GM23338 (cell line): ENCODE measurements around the gene FUBP1. TPM values are rescaled to one million over a fixed set of nuclear protein-coding genes. Genes with fewer than 3 reads are reported as not detected.

ENCODE experiments used
- ATAC-seq: fragments of 200-7000 bp; cut with Tn5 transposase; 3 replicates; pipeline ENCODE4 v1.9.1; 2020
- DNase-seq: peaks from one replicate; pipeline ENCODE4 v3.0.0-alpha.2; 2015; ENCODE audit warnings: low spot score
- H2AFZ ChIP-seq: fragments of 200-600 bp; sonication (generic); 2 replicates; pipeline ENCODE4 v1.8.0; 2016; ENCODE audit warnings: antibody characterized with exemption, mild to moderate bottlenecking, moderate library complexity
- H3F3A ChIP-seq: fragments of 200-600 bp; sonication (generic); replicated peaks from 2 replicates; pipeline ENCODE4 v1.8.0; 2017; ENCODE audit warnings: antibody characterized with exemption, mixed run types, low read depth
- H3K27ac ChIP-seq: fragments of 200-600 bp; sonication (generic); 2 replicates; pipeline ENCODE4 v1.6.1; 2016; ENCODE audit warnings: low read depth
- H3K27me3 ChIP-seq: fragments of 200-600 bp; sonication (generic); 2 replicates; pipeline ENCODE4 v1.8.0; 2016; ENCODE audit warnings: mild to moderate bottlenecking, mixed run types, moderate library complexity; ENCODE audit not compliant: insufficient read depth
- H3K36me3 ChIP-seq: fragments of 200-600 bp; sonication (generic); 2 replicates; pipeline ENCODE4 v1.8.0; 2016; ENCODE audit warnings: mild to moderate bottlenecking; ENCODE audit not compliant: insufficient read depth
- H3K4me1 ChIP-seq: fragments of 200-600 bp; sonication (generic); 2 replicates; pipeline ENCODE4 v1.8.0; 2016; ENCODE audit warnings: mild to moderate bottlenecking, moderate library complexity; ENCODE audit not compliant: insufficient read depth
- H3K4me2 ChIP-seq: fragments of 200-600 bp; sonication (generic); 2 replicates; pipeline ENCODE4 v1.7.1; 2017; ENCODE audit warnings: mixed run types
- H3K4me3 ChIP-seq: fragments of 200-600 bp; sonication (generic); 2 replicates; pipeline ENCODE4 v1.6.1; 2016; ENCODE audit warnings: mixed run types
- H3K79me2 ChIP-seq: fragments of 200-600 bp; sonication (generic); replicated peaks from 2 replicates; pipeline ENCODE4 v1.8.0; 2017; ENCODE audit warnings: mild to moderate bottlenecking; ENCODE audit not compliant: insufficient read depth
- H3K9me2 ChIP-seq: fragments of 200-600 bp; sonication (generic); 2 replicates; pipeline ENCODE4 v1.8.0; 2017; ENCODE audit not compliant: insufficient read depth
- H4K20me1 ChIP-seq: fragments of 200-600 bp; sonication (generic); replicated peaks from 2 replicates; pipeline ENCODE4 v1.8.0; 2017; ENCODE audit warnings: mild to moderate bottlenecking; ENCODE audit not compliant: insufficient read depth
- H3K27ac Mint-ChIP-seq: 2 replicates; pipeline ENCODE4 v1.8.0; 2020; ENCODE audit warnings: inconsistent platforms, mild to moderate bottlenecking, moderate library complexity, mixed read lengths
- H3K27me3 Mint-ChIP-seq: 3 replicates; pipeline ENCODE4 v1.8.0; 2022; ENCODE audit warnings: low read depth, mild to moderate bottlenecking, moderate library complexity, mixed read lengths, inconsistent platforms; ENCODE audit not compliant: insufficient read depth, poor library complexity
- H3K36me3 Mint-ChIP-seq: 3 replicates; pipeline ENCODE4 v1.8.0; 2021; ENCODE audit warnings: low read depth, mild to moderate bottlenecking, inconsistent platforms, moderate library complexity, mixed read lengths
- H3K4me1 Mint-ChIP-seq: 3 replicates; pipeline ENCODE4 v1.8.0; 2020; ENCODE audit warnings: mild to moderate bottlenecking, inconsistent platforms, mixed read lengths
- H3K4me3 Mint-ChIP-seq: 3 replicates; pipeline ENCODE4 v1.8.0; 2021; ENCODE audit warnings: moderate library complexity, mild to moderate bottlenecking, inconsistent platforms, mixed read lengths
- H3K9me3 Mint-ChIP-seq: 3 replicates; pipeline ENCODE4 v1.8.0; 2020; ENCODE audit warnings: moderate library complexity, mild to moderate bottlenecking, inconsistent platforms, mixed read lengths
- CTCF ChIP-seq, 2 experiments: fragments of 200-600 bp in 1 of 2; sonication (generic) in 1 of 2; conservative IDR thresholded peaks; 2 replicates each; pipeline versions ENCODE4 v1.5.1 to v1.6.1; 2016 to 2017; ENCODE audit warnings: antibody characterized with exemption in 2 of 2, low read depth in 2 of 2, mild to moderate bottlenecking in 2 of 2, moderate library complexity in 1 of 2
- EZH2 ChIP-seq: fragments of 200-600 bp; sonication (generic); IDR thresholded peaks from one replicate; pipeline ENCODE4 v1.8.0; 2017; ENCODE audit warnings: antibody characterized with exemption, mild to moderate bottlenecking, low read depth; ENCODE audit not compliant: unreplicated experiment
- NANOG ChIP-seq: IDR thresholded peaks from 2 replicates; pipeline ENCODE4 v1.6.1; 2016; ENCODE audit warnings: antibody characterized with exemption, borderline replicate concordance
- REST ChIP-seq: IDR thresholded peaks from one replicate; pipeline ENCODE4 v1.6.1; 2018; ENCODE audit warnings: antibody characterized with exemption; ENCODE audit not compliant: unreplicated experiment
- STAT1 ChIP-seq: IDR thresholded peaks from one replicate; pipeline ENCODE4 v1.6.1; 2016; ENCODE audit warnings: antibody characterized with exemption; ENCODE audit not compliant: unreplicated experiment
- ZNF114 ChIP-seq: fragments of 250-450 bp; sonication (Bioruptor Pico); IDR thresholded peaks from 2 replicates; pipeline ENCODE4 v1.5.0; 2020; ENCODE audit warnings: mild to moderate bottlenecking, moderate library complexity
- ZNF331 ChIP-seq: fragments of 250-450 bp; sonication (Bioruptor Pico); IDR thresholded peaks from 2 replicates; pipeline ENCODE4 v1.5.0; 2020; ENCODE audit warnings: low read depth, mild to moderate bottlenecking, moderate library complexity
- ZNF462 ChIP-seq: fragments of 250-450 bp; sonication (Bioruptor Pico); IDR thresholded peaks from 2 replicates; pipeline ENCODE4 v1.5.0; 2020; ENCODE audit warnings: mild to moderate bottlenecking, moderate library complexity
- polyA plus RNA-seq: library from polyadenylated mRNA; unstranded; fragments of >200 nt; fragmentation: Nextera tagmentation; extraction: Ambion mirVana; gene quantifications from 2 replicates; pipeline ENCODE4 v1.2.1, GENCODE V29; 2016
- total RNA-seq: library from RNA; depleted of rRNA; stranded (reverse); fragments of >200 nt; shearing (Covaris generic); gene quantifications from 2 replicates; pipeline ENCODE4 v1.2.3, GENCODE V29; 2014

The FUBP1 gene
- total and polyA plus RNA-seq, 2 experiments from 2014 or later = 212 to 308 TPM

GRCh38 chr1:77961392-77961791, 17.5 kb downstream of the FUBP1 start:
- Mint-ChIP-seq H3K27me3 (no peaks in the 10 kb centered on the region), H3K27ac (no peak overlapping the region), H3K4me3 (no peak overlapping the region), H3K4me1 (no peaks in the 10 kb centered on the region), H3K9me3 (no peaks in the 10 kb centered on the region), H3K36me3 (peaks cover 93% of the 10 kb centered on the region)
- no peaks in the 10 kb centered on the region for H3K9me2 ChIP-seq
- no peaks in the 10 kb centered on the region for H3K27me3 ChIP-seq
- peaks cover 57% of the 10 kb centered on the region for H4K20me1 ChIP-seq
- H3K4me1 ChIP-seq = no peaks in the 10 kb centered on the region
- peaks cover 5% of the 10 kb centered on the region; the same call in 1 of the 2 replicates for H3F3A ChIP-seq
- peaks cover 99% of the 10 kb centered on the region for H3K36me3 ChIP-seq
- H3K79me2 ChIP-seq = peaks cover 91% of the 10 kb centered on the region
- no peak overlapping the region for H3K27ac ChIP-seq
- TF ChIP-seq NANOG (no peak), STAT1 (no peak), ZNF114 (CRISPR knock-in tag) (no peak), CTCF (conservative IDR thresholded peaks at IDR 0.05; ENCODE audit: low read depth in 2 of 2) (no peak), EZH2 (no peak), ZNF331 (CRISPR knock-in tag) (no peak), ZNF462 (CRISPR knock-in tag) (no peak), REST (no peak)
- ATAC-seq (no peak), DNase-seq (no peak)
- no peak overlapping the region for H2AFZ ChIP-seq
- no peak overlapping the region for H3K4me2 ChIP-seq
- no peak overlapping the region for H3K4me3 ChIP-seq
